Tibial nerve (tissue), 4 donors: ENCODE measurements around the gene SREBF2. TPM values are rescaled to one million over a fixed set of nuclear protein-coding genes. Genes with fewer than 3 reads are reported as not detected.
A peak's percentile ranks its signal among the peaks of the same experiment; 100 is the strongest.
"Not testable (repeated sequence)": the region's sequence is repeated elsewhere in the genome, so short reads cannot be mapped to it uniquely, and the experiment has no call there.

Experiments
- DNase-seq, 2 donors: peaks; one replicate each; pipeline ENCODE4 v3.0.0-alpha.2; 2019; ENCODE audit warnings: low spot score in 2 of 2
- H3K27ac ChIP-seq, 4 donors: fragments of 200-600 bp; sonication (generic) in 3 of 4; one replicate each; pipeline ENCODE4 v1.5.1; 2017 to 2019; ENCODE audit warnings: mild to moderate bottlenecking in 1 of 4
- H3K27me3 ChIP-seq, 2 donors: fragments of 200-600 bp; sonication (generic) in 1 of 2; one replicate each; pipeline versions ENCODE4 v1.5.1 to v1.6.0; 2017 to 2019
- H3K36me3 ChIP-seq, 3 donors: fragments of 200-600 bp; sonication (generic); one replicate each; pipeline ENCODE4 v1.5.1; 2018 to 2019
- H3K4me1 ChIP-seq, 4 donors: fragments of 200-600 bp; sonication (generic) in 3 of 4; one replicate each; pipeline ENCODE4 v1.5.1; 2017 to 2019
- H3K4me3 ChIP-seq, 4 donors: fragments of 200-600 bp; sonication (generic) in 3 of 4; one replicate each; pipeline ENCODE4 v1.5.1; 2017 to 2019; ENCODE audit warnings: mild to moderate bottlenecking in 1 of 4, moderate library complexity in 1 of 4
- H3K9me3 ChIP-seq, 4 donors: fragments of 200-600 bp; sonication (generic) in 3 of 4; one replicate each; pipeline ENCODE4 v1.5.1; 2017 to 2019
- CTCF ChIP-seq, 5 experiments: fragments of 200-600 bp in 3 of 5; fragments of 450-650 bp in 2 of 5; sonication (generic) in 3 of 5; IDR thresholded peaks; one replicate each; pipeline ENCODE4 v1.5.1; 2016 to 2019; ENCODE audit warnings: antibody characterized with exemption in 5 of 5, mild to moderate bottlenecking in 3 of 5, moderate library complexity in 2 of 5
- EP300 ChIP-seq, 2 donors: sonication (generic); formaldehyde crosslinking; IDR thresholded peaks; one replicate each; pipeline ENCODE4 v1.6.1; 2017; ENCODE audit warnings: antibody characterized with exemption in 2 of 2, mild to moderate bottlenecking in 1 of 2
- POLR2A ChIP-seq, 2 donors: fragments of 450-650 bp; IDR thresholded peaks; one replicate each; pipeline ENCODE4 v1.6.1; 2017; ENCODE audit warnings: antibody characterized with exemption in 2 of 2, mild to moderate bottlenecking in 2 of 2, moderate library complexity in 2 of 2
- WGBS, 2 donors: methylation state at CpG; one replicate each; pipeline ENCODE4 v1.1.5; 2018; 5-methylcytosine and 5-hydroxymethylcytosine counted together
- total RNA-seq, 4 donors: library from RNA; depleted of rRNA; stranded (reverse); fragments of >200 nt; gene quantifications; one replicate each; pipeline ENCODE4 v1.1.0, GENCODE V29; 2016

The SREBF2 gene
- total RNA-seq, 4 donors from 2014 or later: 73.5 to 157 (median 129) TPM

GRCh38 chr22:41831383-41831782 is 1.5 kb upstream of the SREBF2 start:
- WGBS, 2 donors: 61 to 65% methylated on average over 6 of the region's 6 CpGs
- no peak overlapping the region for H3K4me3 ChIP-seq
- H3K9me3 ChIP-seq: no peaks in the 10 kb centered on the region
- no peaks in the 10 kb centered on the region for H3K27me3 ChIP-seq
- H3K36me3 ChIP-seq: peaks cover 0 to 11% (median 0%) of the 10 kb centered on the region in 3 donors
- TF ChIP-seq CTCF (IDR thresholded peaks at IDR 0.05) (no peak), POLR2A (IDR thresholded peaks at IDR 0.05) (no peak), EP300 (IDR thresholded peaks at IDR 0.05) (no peak)
- no peak for DNase-seq
- H3K4me1 ChIP-seq: peaks cover 0 to 51% (median 19%) of the 10 kb centered on the region in 4 donors
- H3K27ac ChIP-seq: peak overlapping the region; percentile 96 to 100 (median 98)

- Histone ChIP-seq H3K27me3 (no peaks in the 10 kb centered on the region), H3K4me3 (peak overlapping the region; percentile 54 to 99 (median 88)), H3K27ac (peak overlapping the region; percentile 96 to 100 (median 98)), H3K9me3 (no peaks in the 10 kb centered on the region), H3K4me1 (peaks cover 0 to 51% (median 16%) of the 10 kb centered on the region in 4 donors), H3K36me3 (peaks cover 0 to 17% (median 0%) of the 10 kb centered on the region in 3 donors)
- TF ChIP-seq EP300 (IDR thresholded peaks at IDR 0.05) (no peak), CTCF (IDR thresholded peaks at IDR 0.05) (no peak), POLR2A (IDR thresholded peaks at IDR 0.05) (no peak)
- WGBS, 2 donors: 10 to 11% methylated on average over 17 of the region's 17 CpGs
- DNase-seq: no peak
These were observed 915 bp upstream of the SREBF2 start for GRCh38 chr22:41831828-41832552.

GRCh38 chr22:41833369-41834004 is 582 bp downstream of the SREBF2 start:
- no peaks in the 10 kb centered on the region for H3K9me3 ChIP-seq
- peak overlapping the region; percentile 69 to 99 (median 88) for H3K4me3 ChIP-seq
- peaks cover 0 to 58% (median 18%) of the 10 kb centered on the region in 4 donors for H3K4me1 ChIP-seq
- H3K27ac ChIP-seq: peak overlapping the region; percentile 92 to 100 (median 98)
- 0 to 1% methylated on average over 12 to 28 of the region's 86 CpGs for WGBS, 2 donors
- TF ChIP-seq POLR2A (IDR thresholded peaks at IDR 0.05) (no peak), EP300 (IDR thresholded peaks at IDR 0.05) (peak in 1 of 2 donors; percentile 27), CTCF (IDR thresholded peaks at IDR 0.05) (peak in 1 of 5 experiments; percentile 28)
- DNase-seq: peak; percentile 33 to 44
- no peaks in the 10 kb centered on the region for H3K27me3 ChIP-seq
- peaks cover 0 to 19% (median 0%) of the 10 kb centered on the region in 3 donors for H3K36me3 ChIP-seq

GRCh38 chr22:41834005-41834944 is 1.4 kb downstream of the SREBF2 start:
- peak overlapping the region; percentile 92 to 100 (median 98) for H3K27ac ChIP-seq
- WGBS, 2 donors: 6% methylated on average over 14 of the region's 14 CpGs

GRCh38 chr22:41835462-41835861 is 2.6 kb downstream of the SREBF2 start:
- not testable (repeated sequence) for H3K4me3 ChIP-seq, H3K27me3 ChIP-seq, H3K9me3 ChIP-seq, DNase-seq
- peak overlapping the region; percentile 27 to 100 (median 50) for H3K27ac ChIP-seq
- H3K36me3 ChIP-seq: peaks cover 0 to 19% (median 0%) of the 10 kb centered on the region in 3 donors
- 88 to 96% methylated on average over 8 of the region's 8 CpGs for WGBS, 2 donors
- peaks cover 0 to 78% (median 36%) of the 10 kb centered on the region in 4 donors for H3K4me1 ChIP-seq

More at GRCh38 chr22:41834005-41834944, 1.4 kb downstream of the SREBF2 start:
- DNase-seq: no peak
- Histone ChIP-seq H3K27me3 (no peaks in the 10 kb centered on the region), H3K36me3 (peaks cover 0 to 19% (median 0%) of the 10 kb centered on the region in 3 donors), H3K4me1 (peaks cover 0 to 66% (median 26%) of the 10 kb centered on the region in 4 donors), H3K9me3 (no peaks in the 10 kb centered on the region), H3K4me3 (peak overlapping the region; percentile 69 to 99 (median 88))
- TF ChIP-seq EP300 (IDR thresholded peaks at IDR 0.05): no peak
- TF ChIP-seq POLR2A (IDR thresholded peaks at IDR 0.05): no peak
- TF ChIP-seq CTCF (IDR thresholded peaks at IDR 0.05): no peak
